ENCODE measurements around the gene ATXN7. TPM values are rescaled to one million over a fixed set of nuclear protein-coding genes. Genes with fewer than 3 reads are reported as not detected.

Gene ATXN7
- total RNA-seq, 4 donors from 2014 or later: 3.3 to 42.5 (median 17.9) TPM

DNA sequence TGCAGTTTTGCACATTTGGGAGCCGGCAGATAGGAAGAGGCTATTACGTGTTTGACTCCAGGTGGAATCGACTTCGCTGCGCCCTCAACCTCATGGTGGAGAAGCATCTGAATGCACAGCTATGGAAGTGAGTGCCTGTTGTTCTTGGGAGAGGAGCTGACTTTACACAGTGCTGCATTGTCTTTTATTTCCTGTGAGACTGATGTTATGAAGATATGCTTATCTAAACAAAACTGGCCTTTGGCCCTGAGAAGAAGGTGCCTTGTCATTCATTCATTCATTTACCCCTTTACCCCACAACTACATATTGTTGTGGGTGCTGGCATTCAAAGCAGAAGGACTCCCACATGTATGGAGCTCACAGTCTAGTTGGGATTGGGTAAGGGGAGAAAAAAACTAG is 127.1 kb downstream of the ATXN7 start:
- Histone ChIP-seq H3K36me3 (no peaks in the 10 kb centered on the region), H3K27me3 (no peaks in the 10 kb centered on the region), H3K9me3 (no peaks in the 10 kb centered on the region), H3K27ac (no peak overlapping the region), H3K4me3 (no peak overlapping the region), H3K4me1 (no peaks in the 10 kb centered on the region)
- TF ChIP-seq, protein P1, sequence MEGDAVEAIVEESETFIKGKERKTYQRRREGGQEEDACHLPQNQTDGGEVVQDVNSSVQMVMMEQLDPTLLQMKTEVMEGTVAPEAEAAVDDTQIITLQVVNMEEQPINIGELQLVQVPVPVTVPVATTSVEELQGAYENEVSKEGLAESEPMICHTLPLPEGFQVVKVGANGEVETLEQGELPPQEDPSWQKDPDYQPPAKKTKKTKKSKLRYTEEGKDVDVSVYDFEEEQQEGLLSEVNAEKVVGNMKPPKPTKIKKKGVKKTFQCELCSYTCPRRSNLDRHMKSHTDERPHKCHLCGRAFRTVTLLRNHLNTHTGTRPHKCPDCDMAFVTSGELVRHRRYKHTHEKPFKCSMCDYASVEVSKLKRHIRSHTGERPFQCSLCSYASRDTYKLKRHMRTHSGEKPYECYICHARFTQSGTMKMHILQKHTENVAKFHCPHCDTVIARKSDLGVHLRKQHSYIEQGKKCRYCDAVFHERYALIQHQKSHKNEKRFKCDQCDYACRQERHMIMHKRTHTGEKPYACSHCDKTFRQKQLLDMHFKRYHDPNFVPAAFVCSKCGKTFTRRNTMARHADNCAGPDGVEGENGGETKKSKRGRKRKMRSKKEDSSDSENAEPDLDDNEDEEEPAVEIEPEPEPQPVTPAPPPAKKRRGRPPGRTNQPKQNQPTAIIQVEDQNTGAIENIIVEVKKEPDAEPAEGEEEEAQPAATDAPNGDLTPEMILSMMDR (IDR thresholded peaks at IDR 0.05): no peak
- no peak for TF ChIP-seq POLR2A (IDR thresholded peaks at IDR 0.05)
- no peak for DNase-seq
- intact Hi-C loops (cut with DNase I; ENCODE audit: low total_unique reads): no loop called here

DNA sequence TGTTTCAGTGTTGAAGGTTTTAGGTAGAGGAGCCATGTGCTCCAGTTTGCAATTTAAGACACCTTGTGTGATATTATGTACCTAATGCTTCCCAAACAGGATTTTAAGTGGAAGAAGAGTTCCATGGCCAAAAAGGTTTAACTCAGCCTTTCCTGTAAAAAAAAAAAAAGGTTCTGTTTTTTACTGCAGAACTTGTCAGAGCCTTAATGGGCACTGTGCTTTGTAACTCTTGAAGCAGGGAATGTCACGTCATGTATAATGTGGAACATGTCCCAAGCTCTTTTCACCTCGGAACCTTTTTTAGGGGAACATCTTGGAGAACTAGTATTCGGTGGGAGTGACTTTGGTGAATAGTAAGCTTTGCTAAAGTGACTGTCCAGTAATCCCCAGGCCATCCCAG is 128.0 kb downstream of the ATXN7 start:
- H3K4me3 ChIP-seq: no peak overlapping the region
- intact Hi-C loops (cut with DNase I; ENCODE audit: low total_unique reads): no loop called here
- H3K9me3 ChIP-seq: no peaks in the 10 kb centered on the region
- H3K4me1 ChIP-seq: no peaks in the 10 kb centered on the region
- TF ChIP-seq, protein P1 (IDR thresholded peaks at IDR 0.05): no peak
- no peak for TF ChIP-seq POLR2A (IDR thresholded peaks at IDR 0.05)
- H3K27me3 ChIP-seq: no peaks in the 10 kb centered on the region
- no peak for DNase-seq
- H3K36me3 ChIP-seq: no peaks in the 10 kb centered on the region
- no peak overlapping the region for H3K27ac ChIP-seq

DNA sequence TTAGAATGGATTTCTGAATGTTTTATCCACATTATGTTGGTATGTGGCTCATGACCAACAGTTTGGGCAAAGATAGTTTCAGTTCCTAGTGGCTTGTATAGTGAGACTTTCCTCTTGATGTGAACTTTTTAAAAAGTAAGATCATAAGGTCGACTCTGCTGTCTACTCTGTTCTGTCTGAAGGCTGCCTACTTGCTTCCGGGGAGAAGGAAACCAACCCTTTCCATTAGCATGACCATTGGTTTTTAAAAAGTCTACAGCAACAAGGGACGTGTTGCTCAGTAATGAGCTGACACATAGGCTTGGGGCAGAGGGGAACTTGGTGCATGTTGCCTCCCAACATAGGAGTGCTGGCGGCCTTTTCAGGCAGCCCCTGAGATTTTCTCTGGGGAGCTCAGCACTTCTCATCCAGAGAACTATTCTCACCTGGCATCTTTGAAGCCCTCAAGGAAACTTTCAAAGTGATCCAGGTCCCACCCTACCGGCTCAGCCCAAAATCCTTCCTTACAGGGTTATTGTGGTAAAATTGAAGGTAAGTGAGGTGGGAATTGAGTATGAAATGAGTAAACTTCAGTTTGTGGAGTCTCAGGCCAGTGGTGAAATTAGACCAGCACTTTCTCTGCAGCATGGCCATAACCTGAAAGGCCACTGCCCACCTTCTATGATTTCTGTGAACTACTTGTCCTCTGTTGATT is 129.0 kb downstream of the ATXN7 start:
- Histone ChIP-seq H3K27me3 (no peaks in the 10 kb centered on the region), H3K4me3 (no peak overlapping the region), H3K9me3 (no peaks in the 10 kb centered on the region), H3K4me1 (no peaks in the 10 kb centered on the region), H3K27ac (no peak overlapping the region), H3K36me3 (no peaks in the 10 kb centered on the region)
- DNase-seq: no peak
- intact Hi-C loops (cut with DNase I; ENCODE audit: low total_unique reads): no loop called here
- TF ChIP-seq, protein P1 (IDR thresholded peaks at IDR 0.05): no peak

DNA sequence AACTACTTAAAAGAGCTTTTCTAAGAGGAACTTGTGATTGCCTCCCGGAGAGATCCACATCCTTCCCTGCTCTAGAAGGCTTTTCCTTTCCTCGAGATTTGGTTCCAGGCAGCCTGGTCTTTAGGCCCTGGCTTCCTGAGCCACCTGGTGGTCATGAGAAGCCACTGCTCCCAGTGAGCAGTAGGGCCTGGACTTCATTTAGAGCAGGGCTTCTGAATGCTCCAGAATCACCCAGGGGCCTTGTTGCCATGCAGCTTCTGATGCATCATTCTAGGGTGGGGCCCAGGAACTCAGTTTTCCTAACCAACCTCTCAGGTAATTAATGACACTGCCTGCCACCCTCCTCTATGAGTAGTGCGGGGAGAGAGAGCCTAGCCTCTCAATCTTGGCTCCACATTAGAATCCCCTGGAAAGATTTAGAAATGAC is 130.0 kb downstream of the ATXN7 start:
- Histone ChIP-seq H3K4me3 (no peak overlapping the region), H3K4me1 (no peaks in the 10 kb centered on the region), H3K9me3 (no peaks in the 10 kb centered on the region), H3K27ac (no peak overlapping the region), H3K36me3 (no peaks in the 10 kb centered on the region), H3K27me3 (no peaks in the 10 kb centered on the region)
- TF ChIP-seq POLR2A (IDR thresholded peaks at IDR 0.05): no peak
- TF ChIP-seq, protein P1 (IDR thresholded peaks at IDR 0.05): peak; percentile 92 to 96 (median 93)
- intact Hi-C loops (cut with DNase I; ENCODE audit: low total_unique reads): no loop called here
- DNase-seq: peak; percentile 63 to 75

DNA sequence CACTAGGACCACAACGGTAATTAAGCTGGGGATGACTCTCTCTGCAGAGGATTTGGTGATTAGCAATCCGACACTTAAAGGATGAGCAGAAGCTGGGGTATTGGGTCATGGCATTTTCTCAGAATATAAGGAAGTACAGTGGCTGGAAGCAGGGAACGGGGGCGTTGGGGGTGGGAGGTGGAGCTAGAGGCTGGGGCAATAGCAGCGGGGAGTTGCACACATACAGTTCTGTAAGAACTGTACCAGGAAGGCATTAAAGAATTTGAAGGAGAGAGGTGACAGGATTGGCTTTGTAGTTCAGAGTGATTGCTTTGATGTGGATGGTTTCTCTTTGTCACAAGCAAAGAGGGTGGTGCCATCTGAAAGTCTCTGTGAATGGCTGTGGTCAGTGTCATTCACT is 131.4 kb downstream of the ATXN7 start:
- H3K27ac ChIP-seq: no peak overlapping the region
- H3K9me3 ChIP-seq: no peaks in the 10 kb centered on the region
- no peak for DNase-seq
- H3K27me3 ChIP-seq: no peaks in the 10 kb centered on the region
- intact Hi-C loops (cut with DNase I; ENCODE audit: low total_unique reads): no loop called here
- no peak overlapping the region for H3K4me3 ChIP-seq
- no peaks in the 10 kb centered on the region for H3K36me3 ChIP-seq
- no peak for TF ChIP-seq POLR2A (IDR thresholded peaks at IDR 0.05)
- H3K4me1 ChIP-seq: no peaks in the 10 kb centered on the region
